OCI-LY3 (cell line): ENCODE data around the gene ARHGAP22.

Experiments used
- CTCF ChIP-seq: fragments of 200-600, 300-600 bp; sonication (generic); IDR thresholded peaks from 2 replicates; pipeline ENCODE4 v1.5.1; 2014; ENCODE audit warnings: antibody characterized with exemption, low read length, low read depth
- EZH2phosphoT487 ChIP-seq: fragments of 200-600 bp; shearing (Covaris generic); IDR thresholded peaks from 2 replicates; pipeline ENCODE4 v1.6.1; 2018; ENCODE audit warnings: antibody characterized with exemption, mixed run types, low read depth

DNA sequence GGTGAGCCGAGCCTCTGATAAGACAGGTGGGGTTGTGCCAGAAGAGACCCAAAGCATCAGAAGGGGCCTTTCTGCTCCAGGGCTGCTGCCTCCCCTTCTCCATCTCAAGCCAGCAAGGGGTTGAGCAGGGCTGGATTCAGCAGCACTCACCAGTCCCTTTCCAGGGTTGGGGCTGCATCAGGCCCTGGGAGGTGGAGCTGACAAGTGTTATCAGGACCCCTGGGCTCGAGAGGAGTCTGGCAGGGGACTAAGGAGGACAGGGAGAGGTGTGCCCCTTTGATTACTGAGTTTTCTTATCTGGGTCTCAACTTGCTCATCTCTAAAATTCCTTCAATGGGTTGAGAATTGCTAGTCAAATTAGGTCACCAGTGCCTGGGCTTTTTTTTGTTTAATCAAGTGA, 17.8 kb downstream of the ARHGAP22 start:
- TF ChIP-seq CTCF (no peak), EZH2phosphoT487 (no peak)
